Measurements from ENCODE around the gene FHOD1.

The FHOD1 gene

GRCh38 chr16:67277294-67277998 is 30.2 kb upstream of the FHOD1 start:
- peak; percentile 92 for DNase-seq (ENCODE audit: low spot score)

DNA sequence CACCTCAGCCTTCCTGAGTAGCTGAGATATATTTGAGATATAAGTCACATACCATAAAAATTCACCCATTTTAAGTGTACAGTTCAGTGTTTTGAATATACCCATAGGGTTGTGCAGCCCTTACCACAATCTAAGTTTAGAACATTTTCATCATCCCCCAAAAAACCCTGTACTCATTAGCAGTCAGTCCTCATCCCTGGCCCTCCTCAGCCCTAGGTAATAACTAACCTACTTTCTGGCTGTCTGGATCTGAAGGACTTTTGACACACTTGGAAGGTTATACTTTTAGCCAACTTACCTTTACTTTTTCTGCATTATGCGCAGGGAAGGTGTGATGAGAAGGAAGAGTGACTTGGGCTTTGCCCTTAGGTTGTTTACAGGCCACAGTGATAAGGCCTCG is 28.0 kb upstream of the FHOD1 start:
- DNase-seq (ENCODE audit: low spot score): no peak

DNA sequence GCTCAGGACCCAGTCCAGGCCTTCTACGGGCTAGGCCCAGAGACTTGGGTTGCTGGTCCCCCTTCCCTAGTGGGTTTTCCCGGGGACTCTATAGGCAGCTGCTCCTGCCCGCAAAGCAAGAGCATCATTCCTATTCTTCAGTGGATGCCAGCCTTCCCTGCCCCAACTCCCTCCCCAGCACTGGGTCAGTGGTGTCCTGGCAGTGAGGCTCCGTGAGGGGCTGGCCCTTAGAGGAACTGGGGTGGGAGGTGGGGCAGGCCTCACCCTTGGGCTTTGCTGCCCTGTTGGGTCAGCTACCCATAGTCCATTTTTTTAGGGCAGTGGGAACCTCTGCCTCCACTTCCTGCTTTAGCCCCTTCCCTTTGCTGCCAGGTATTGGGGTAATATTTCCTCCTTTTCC is 24.2 kb upstream of the FHOD1 start:
- DNase-seq (ENCODE audit: low spot score): no peak

- DNase-seq (ENCODE audit: low spot score): no peak
Measured at GRCh38 chr16:67270931-67271338, 23.7 kb upstream of the FHOD1 start.

DNA sequence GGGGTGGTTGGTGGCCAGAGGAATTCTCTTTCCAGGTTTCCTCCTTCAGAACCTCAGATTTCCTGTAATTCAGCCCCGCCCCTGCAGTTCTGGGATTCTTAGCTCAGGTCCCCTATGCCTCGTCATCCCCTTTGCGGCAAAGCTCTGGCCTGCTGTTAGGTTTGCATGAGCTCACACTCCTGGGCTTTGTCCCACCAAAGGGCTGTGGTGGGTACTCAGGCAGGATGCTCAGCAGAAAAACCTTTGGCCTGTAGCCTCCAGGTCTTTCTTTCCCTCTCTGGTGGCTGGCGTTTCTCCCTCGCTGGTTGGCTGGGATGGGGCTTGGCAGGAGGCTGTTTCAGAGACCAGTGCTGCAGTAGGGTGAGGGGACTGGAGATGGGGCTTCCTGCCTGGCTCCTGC is 22.5 kb upstream of the FHOD1 start:
- no peak for DNase-seq (ENCODE audit: low spot score)

DNA sequence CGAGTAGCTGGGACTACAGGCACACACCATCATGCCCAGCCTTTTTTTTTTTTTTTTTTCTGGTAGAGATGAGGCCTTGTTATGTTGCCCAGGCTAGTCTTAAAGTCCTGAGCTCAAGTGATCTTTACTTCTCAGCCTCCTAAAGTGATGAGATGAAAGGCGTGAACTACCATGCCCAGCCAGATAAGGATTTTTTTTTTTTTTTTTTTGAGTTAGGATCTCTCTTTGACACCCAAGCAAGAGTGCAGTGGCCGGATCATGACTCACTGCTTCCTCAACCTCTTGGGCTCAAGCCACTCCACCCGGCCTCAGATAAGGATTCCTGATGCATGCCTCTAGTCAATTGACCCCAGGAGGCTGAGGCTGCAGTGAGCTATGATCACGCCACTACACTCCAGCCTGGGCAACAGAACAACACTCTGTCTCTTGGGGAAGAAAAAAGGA is 20.9 kb upstream of the FHOD1 start:
- peak; percentile 83 for DNase-seq (ENCODE audit: low spot score)

DNA sequence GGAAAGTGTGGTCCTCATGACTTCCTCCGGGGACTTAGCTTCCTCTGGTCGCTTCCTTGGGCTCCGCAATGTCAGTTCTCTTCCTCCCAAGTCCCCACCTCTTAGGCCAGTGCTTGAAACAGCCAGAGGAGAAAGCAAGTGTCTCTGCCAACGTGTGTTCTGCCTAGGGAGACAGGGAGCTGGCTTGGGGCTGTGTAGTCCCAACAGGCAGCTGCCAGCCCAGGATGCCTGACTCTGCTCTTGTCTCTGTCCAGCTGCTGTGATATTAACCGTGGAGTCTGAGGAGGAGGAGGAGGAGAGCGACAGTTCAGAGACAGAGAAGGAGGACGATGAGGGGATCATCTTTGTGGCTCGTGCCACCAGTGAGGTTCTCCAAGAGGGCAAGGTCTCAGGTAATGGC is 18.6 kb upstream of the FHOD1 start:
- no peak for DNase-seq (ENCODE audit: low spot score)

GRCh38 chr16:67264866-67265265 is 17.6 kb upstream of the FHOD1 start:
- no peak for DNase-seq (ENCODE audit: low spot score)

DNA sequence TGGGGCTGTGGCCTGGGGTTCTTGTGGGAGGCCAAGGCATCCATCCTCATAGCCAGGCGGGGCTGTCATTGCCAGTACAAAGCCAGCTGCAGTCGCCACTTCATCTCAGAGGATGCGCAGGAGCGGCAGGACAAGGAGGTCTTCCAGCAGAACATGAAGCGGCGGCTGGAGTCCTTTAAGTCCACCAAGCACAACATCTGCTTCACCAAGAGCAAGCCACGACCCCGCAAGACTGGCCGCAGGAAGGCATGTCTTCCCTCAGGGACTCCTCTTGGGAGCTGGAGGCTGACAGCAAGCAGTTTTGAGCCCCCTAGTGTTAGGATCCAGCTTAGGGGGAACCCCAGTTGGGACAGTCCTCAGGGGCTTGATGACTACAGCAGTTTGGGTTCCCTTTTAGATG is 17.0 kb upstream of the FHOD1 start:
- DNase-seq (ENCODE audit: low spot score): no peak

GRCh38 chr16:67263201-67263600 is 15.9 kb upstream of the FHOD1 start:
- DNase-seq (ENCODE audit: low spot score): no peak

DNA sequence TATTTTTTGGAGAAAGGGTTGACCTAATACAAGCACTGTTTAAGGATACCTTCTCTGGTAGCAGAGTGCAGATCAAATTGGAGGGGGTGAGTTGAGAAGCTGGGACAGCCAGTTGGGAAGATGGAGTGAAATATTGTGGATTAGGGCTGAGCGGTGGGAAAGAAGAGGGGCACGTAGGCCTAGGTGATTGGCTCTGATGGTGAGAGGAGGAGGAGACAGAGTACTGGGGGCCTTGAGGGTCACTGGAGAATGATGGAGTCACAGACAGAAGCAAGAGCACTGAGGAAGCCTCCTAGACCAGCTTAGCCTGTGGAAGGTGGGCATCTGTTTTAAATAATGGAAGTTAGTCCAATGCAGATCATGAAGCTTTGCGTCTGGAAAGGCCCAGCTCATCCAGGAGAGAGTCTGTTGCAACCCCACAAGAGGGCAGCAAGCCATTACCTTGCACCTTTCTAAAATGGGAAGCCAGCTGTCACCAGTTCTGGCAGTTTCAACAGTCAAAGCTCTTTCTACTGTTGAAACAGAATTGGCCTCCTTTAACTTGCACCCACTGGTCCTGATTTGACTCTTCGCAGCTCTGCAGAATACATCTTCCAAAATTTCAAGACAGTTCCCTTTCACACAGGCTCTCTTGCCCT is 13.3 kb upstream of the FHOD1 start:
- peak; percentile 44 for DNase-seq (ENCODE audit: low spot score)

DNA sequence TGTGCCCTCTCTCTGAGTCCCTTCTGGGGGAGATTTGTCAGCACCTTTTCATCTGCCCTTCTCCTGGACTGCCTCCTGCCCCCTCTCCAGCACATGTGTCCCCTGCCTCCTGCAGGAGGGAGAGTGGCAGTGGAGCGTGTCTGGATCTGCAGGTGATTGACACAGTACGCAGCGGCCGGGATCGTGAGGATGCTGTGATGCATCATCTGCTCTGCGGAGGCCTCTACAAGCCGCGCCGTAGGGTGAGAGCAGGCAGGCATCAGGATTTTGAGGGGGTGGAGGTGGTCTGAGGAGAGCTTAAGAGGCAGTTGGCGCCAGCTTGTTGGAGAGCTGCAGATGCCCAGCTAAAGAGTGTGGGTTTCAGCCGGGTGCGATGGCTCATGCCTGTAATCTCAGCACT is 12.4 kb upstream of the FHOD1 start:
- no peak for DNase-seq (ENCODE audit: low spot score)

DNA sequence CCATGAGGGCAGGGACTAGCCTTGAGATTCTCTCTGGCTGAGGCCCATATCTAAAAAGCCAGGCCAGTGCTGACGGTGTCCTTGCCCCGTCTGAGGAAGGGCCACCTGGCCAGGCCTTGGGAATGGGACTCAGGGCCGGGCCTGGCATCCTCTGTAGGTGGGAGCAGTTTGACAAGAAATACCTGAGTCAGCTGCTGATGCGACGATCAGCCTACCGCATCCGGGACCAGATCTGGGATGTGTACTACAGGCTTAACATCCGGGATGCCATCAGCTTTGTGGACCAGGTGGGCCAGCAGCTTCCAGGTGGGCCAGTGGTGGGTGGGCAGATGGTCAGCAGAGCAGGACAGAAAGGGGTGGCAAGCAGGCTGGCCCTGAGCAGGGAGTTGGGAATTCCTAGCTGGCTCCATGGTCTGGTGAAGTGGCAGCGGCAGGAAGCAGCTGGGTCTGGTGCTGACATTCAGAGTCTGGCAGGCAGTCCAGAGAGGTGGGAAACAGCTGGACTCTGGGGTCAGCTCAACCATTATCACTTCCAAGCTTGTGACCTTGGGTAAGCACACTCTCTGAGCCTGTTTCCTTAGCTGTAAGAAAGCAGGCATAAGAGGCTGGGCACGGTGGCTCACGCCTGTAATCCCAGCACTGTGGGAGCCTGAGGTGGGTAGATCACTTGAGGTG is 11.0 kb upstream of the FHOD1 start:
- DNase-seq (ENCODE audit: low spot score): no peak

DNA sequence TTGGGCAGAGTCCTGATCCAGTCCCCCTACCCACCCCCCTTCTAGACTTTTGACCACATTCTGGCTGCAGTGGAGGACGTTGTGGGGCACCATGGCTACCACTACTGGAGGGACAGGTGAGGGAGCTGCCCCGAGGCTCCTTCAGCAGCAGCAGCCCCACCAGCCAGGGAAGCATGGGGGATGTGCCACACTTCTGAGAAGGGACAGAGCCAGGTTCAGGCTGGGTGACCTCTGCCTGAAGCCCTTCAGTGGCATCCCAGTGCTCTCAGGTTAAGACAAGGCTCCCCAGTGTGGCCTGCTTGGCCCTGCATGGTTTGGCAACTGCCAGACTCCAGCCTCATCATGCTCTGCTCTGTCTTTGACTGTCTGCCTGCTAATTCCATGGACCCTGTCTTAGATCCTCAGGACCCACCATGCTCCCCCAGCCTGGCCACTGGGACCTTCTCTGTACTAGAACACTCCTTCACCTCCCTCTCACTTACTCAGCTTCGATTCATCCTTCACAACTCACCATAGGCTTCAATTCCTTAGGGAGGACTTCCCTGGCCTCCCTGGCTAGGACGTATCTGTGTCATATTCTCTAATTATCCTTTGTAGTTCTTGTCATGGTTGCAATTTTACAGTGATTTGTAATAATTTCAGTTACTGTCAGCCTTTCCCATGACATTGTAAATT is 10.3 kb upstream of the FHOD1 start:
- no peak for DNase-seq (ENCODE audit: low spot score)

DNA sequence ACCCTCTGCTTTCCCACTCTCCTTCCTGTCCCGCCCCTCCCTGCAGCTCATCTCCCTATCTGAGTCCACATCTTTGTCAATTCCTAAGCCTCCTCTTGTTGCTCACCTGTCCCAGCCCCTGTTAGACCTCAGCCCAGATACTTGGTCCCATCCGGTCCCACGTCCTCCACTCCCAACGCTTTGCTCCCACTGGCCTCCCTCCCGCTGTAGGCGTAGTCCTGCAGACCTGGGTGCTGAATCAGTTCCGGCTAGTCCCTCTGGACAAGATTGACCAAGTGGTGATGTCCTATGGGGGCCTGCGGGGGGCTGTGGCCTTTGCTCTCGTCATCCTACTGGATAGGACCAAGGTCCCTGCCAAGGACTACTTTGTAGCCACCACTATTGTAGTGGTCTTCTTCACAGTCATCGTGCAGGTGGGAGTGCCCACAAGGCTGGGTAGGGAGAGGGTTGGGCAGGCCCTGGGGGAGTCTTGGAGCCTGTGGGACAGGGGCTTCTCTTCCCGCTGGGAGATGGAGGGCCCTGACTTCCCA is 9.5 kb upstream of the FHOD1 start:
- DNase-seq (ENCODE audit: low spot score): no peak

DNA sequence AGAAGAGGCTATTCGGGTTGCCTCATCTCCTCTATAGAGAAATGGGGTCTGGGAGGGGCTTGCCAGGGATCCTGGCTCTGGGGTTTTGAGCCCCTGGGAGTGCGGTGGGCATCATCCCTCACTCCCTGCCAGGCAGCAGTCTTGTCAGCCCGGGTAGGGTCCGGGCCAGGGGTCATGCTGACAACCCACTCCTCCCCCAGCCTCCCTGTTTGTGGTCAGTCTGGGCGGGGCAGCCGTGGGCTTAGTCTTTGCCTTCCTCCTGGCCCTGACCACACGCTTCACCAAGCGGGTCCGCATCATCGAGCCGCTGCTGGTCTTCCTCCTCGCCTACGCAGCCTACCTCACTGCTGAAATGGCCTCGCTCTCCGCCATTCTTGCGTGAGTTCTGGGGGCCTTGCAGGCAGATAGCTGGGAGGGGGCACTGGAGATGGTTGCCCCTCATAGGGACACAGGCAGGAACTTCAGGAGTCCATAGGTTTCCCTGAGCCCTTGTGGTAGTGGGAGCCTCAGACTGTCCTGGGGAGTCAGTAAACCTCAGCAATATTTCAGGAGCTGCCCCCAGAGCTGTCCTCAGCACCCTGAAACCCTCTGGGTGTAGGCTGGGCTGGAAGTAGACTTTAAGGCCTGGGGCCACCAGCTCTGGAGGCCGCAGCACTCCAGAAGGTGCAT is 8.4 kb upstream of the FHOD1 start:
- no peak for DNase-seq (ENCODE audit: low spot score)

DNA sequence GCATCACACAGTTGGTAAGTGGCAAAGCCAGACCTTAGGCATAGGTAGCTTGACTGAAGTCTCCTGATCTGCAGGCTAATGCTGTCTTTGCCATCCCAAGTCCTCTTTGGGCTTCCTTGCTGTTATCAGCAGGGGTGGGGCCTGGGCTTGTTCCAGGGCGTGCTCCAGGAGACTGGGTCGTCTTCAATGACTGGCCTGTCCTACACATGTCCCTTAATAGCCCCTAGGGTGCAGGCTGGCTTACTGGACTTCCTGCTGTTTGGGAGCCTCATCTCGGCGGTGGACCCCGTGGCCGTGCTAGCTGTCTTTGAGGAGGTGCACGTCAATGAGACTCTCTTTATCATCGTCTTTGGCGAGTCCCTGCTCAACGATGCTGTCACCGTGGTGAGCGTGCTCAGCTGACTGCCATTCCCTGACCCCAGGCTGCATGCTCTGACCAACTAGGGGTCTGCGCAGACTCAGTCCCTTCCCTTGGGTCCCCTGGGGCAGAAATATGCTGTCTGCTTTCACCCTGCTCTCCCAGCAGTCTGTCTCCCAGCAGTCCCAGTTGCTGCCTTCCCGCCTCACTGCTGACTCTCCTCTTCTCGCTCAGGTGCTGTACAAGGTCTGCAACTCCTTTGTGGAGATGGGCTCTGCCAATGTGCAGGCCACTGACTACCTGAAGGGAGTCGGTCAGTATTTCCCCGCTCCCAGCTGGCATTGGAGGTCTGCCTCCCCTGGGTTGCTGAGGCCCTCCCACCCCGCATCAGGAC is 7.7 kb upstream of the FHOD1 start:
- no peak for DNase-seq (ENCODE audit: low spot score)

DNA sequence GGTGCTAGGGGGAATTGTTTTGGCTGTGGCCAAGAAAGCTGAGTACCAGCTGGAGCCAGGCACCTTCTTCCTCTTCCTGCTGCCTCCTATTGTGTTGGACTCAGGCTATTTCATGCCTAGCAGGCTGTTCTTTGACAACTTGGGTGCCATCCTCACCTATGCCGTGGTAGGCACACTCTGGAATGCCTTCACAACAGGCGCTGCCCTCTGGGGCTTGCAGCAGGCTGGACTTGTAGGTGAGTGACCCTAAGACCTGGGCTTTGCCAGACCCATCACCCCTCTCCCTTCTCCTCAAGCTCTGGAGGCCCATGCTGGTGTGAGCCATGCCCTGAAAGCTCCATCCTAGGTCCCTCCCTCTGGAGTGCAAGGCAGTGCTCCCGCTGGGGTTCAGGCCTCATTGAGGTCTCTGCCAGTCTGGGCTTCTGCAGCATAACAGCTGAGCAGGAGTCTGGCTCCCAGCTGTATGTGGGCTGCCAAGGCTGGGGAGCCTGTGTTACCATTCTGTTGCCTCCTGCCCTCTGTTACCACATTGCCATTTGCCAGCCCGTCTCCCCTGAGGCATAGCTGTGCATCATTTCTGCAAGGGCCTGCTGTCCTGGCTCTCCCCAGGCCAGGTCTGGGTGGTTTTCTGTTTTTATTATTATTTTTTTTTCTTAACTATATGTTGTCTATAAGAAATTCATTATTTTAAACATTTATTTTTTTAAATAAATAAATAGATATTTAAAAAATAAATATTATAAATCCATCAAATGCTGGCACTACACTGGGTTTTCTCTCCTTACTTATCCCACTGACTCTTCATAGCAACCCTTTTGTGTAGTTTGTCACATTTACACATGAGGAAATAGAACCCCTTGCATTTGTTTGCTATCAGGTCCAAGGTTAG is 5.6 kb upstream of the FHOD1 start:
- DNase-seq (ENCODE audit: low spot score): no peak

- DNase-seq (ENCODE audit: low spot score): no peak
Measured at GRCh38 chr16:67250045-67250327, 2.7 kb upstream of the FHOD1 start.
